DND-41 (cell line): Measurements from ENCODE around the gene NXPE1.

Experiments used
- ATAC-seq: fragments of 200-7000 bp; cut with Tn5 transposase; 3 replicates; pipeline ENCODE4 v1.9.1; 2021; ENCODE audit warnings: low read depth; ENCODE audit not compliant: insufficient read depth
- DNase-seq: peaks from one replicate; pipeline ENCODE4 v3.0.0-alpha.2; 2020
- H2AFZ ChIP-seq: 2 replicates; pipeline ENCODE4 v1.6.0; 2012; ENCODE audit warnings: low read depth, low read length
- H3K27ac ChIP-seq: 2 replicates; pipeline ENCODE4 v1.5.1; 2012; ENCODE audit warnings: low read length, inconsistent platforms
- H3K27me3 ChIP-seq: fragments of 200-600 bp; sonication (generic); 2 replicates; pipeline ENCODE4 v1.6.0; 2012; ENCODE audit warnings: low read length, mild to moderate bottlenecking, inconsistent platforms; ENCODE audit not compliant: insufficient read depth, poor library complexity
- H3K36me3 ChIP-seq: 2 replicates; pipeline ENCODE4 v1.5.1; 2012; ENCODE audit warnings: low read length, inconsistent platforms; ENCODE audit not compliant: insufficient read depth
- H3K4me1 ChIP-seq: 2 replicates; pipeline ENCODE4 v1.5.1; 2012; ENCODE audit warnings: mild to moderate bottlenecking, low read length; ENCODE audit not compliant: insufficient read depth
- H3K4me2 ChIP-seq: 2 replicates; pipeline ENCODE4 v1.6.0; 2012; ENCODE audit warnings: mild to moderate bottlenecking, moderate library complexity, low read length, inconsistent platforms; ENCODE audit not compliant: insufficient read depth
- H3K4me3 ChIP-seq, 2 experiments: fragments of 200-600 bp in 1 of 2; shearing (Covaris generic) in 1 of 2; 2 replicates each; pipeline ENCODE4 v1.5.1; 2012 to 2016; ENCODE audit warnings: inconsistent platforms in 2 of 2, low read length in 2 of 2, mild to moderate bottlenecking in 2 of 2, low read depth in 1 of 2, moderate library complexity in 1 of 2
- H3K79me2 ChIP-seq: 2 replicates; pipeline ENCODE4 v1.6.0; 2012; ENCODE audit warnings: low read length, inconsistent platforms; ENCODE audit not compliant: insufficient read depth
- H3K9ac ChIP-seq: 2 replicates; pipeline ENCODE4 v1.6.0; 2012; ENCODE audit warnings: low read depth, mild to moderate bottlenecking, inconsistent platforms, low read length, moderate library complexity
- H3K9me3 ChIP-seq: 2 replicates; pipeline ENCODE4 v1.5.1; 2012; ENCODE audit warnings: low read length, moderate library complexity, mild to moderate bottlenecking, inconsistent platforms; ENCODE audit not compliant: insufficient read depth, severe bottlenecking
- H4K20me1 ChIP-seq: 2 replicates; pipeline ENCODE4 v1.6.0; 2012; ENCODE audit warnings: low read length; ENCODE audit not compliant: insufficient read depth
- EZH2 ChIP-seq: IDR thresholded peaks from 3 replicates; pipeline ENCODE4 v1.6.1; 2012; ENCODE audit warnings: borderline replicate concordance, low read depth, mild to moderate bottlenecking, moderate library complexity, low read length, inconsistent platforms; ENCODE audit not compliant: severe bottlenecking
- TF ChIP-seq, protein P1 (sequence below): IDR thresholded peaks from 2 replicates; pipeline ENCODE4 v1.5.1; 2012; ENCODE audit warnings: borderline replicate concordance, low read length, moderate library complexity, mild to moderate bottlenecking; ENCODE audit not compliant: poor library complexity, severe bottlenecking; ENCODE audit errors: extremely low read depth

Gene NXPE1

DNA sequence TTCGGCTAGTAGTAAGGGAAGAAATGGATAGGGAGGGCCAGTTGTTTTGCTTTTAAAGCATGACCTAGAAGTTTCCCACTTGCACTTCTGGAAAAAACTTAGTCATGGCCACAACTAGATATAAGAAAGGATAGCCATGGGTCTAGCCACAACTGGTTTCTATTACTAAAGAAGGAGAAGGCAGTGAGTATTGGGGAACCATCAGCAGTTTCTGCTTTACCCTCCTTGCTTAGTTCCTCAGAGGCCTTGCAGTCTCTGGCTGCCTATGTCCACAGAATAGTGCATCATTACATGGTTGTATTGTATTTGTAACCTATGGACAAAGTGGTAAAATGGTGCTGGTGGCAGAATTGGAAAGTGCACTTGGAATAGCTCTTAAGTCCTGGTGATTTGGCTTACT, 35.6 kb downstream of the NXPE1 start:
- Histone ChIP-seq H3K4me2 (no peak overlapping the region), H3K4me3 (no peak overlapping the region), H3K4me1 (no peaks in the 10 kb centered on the region), H3K79me2 (no peaks in the 10 kb centered on the region), H3K27me3 (no peaks in the 10 kb centered on the region), H3K36me3 (no peaks in the 10 kb centered on the region), H3K9ac (no peak overlapping the region), H4K20me1 (no peaks in the 10 kb centered on the region), H2AFZ (no peak overlapping the region), H3K9me3 (peaks cover 13% of the 10 kb centered on the region), H3K27ac (no peak overlapping the region)
- TF ChIP-seq EZH2: no peak
- TF ChIP-seq, protein P1, sequence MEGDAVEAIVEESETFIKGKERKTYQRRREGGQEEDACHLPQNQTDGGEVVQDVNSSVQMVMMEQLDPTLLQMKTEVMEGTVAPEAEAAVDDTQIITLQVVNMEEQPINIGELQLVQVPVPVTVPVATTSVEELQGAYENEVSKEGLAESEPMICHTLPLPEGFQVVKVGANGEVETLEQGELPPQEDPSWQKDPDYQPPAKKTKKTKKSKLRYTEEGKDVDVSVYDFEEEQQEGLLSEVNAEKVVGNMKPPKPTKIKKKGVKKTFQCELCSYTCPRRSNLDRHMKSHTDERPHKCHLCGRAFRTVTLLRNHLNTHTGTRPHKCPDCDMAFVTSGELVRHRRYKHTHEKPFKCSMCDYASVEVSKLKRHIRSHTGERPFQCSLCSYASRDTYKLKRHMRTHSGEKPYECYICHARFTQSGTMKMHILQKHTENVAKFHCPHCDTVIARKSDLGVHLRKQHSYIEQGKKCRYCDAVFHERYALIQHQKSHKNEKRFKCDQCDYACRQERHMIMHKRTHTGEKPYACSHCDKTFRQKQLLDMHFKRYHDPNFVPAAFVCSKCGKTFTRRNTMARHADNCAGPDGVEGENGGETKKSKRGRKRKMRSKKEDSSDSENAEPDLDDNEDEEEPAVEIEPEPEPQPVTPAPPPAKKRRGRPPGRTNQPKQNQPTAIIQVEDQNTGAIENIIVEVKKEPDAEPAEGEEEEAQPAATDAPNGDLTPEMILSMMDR: no peak
- no peak for ATAC-seq
- no peak for DNase-seq

GRCh38 chr11:114522818-114523217, 36.9 kb downstream of the NXPE1 start:
- no peak overlapping the region for H2AFZ ChIP-seq
- TF ChIP-seq, protein P1: no peak
- TF ChIP-seq EZH2: no peak
- H3K36me3 ChIP-seq: no peaks in the 10 kb centered on the region
- no peak overlapping the region for H3K27ac ChIP-seq
- ATAC-seq (no peak), DNase-seq (no peak)
- no peak overlapping the region for H3K4me3 ChIP-seq
- peaks cover 13% of the 10 kb centered on the region for H3K9me3 ChIP-seq
- H3K9ac ChIP-seq: no peak overlapping the region
- no peaks in the 10 kb centered on the region for H3K79me2 ChIP-seq
- no peaks in the 10 kb centered on the region for H3K27me3 ChIP-seq
- H3K4me2 ChIP-seq: no peak overlapping the region
- no peaks in the 10 kb centered on the region for H3K4me1 ChIP-seq
- no peaks in the 10 kb centered on the region for H4K20me1 ChIP-seq

GRCh38 chr11:114511538-114511937, 48.1 kb downstream of the NXPE1 start:
- Histone ChIP-seq H3K27me3 (no peaks in the 10 kb centered on the region), H3K4me2 (no peak overlapping the region), H2AFZ (no peak overlapping the region), H3K36me3 (no peaks in the 10 kb centered on the region), H3K9me3 (no peaks in the 10 kb centered on the region), H3K27ac (no peak overlapping the region), H3K4me1 (no peaks in the 10 kb centered on the region), H3K79me2 (no peaks in the 10 kb centered on the region), H4K20me1 (no peaks in the 10 kb centered on the region), H3K9ac (no peak overlapping the region), H3K4me3 (no peak overlapping the region)
- DNase-seq (no peak), ATAC-seq (no peak)
- TF ChIP-seq, protein P1: no peak
- TF ChIP-seq EZH2: no peak

GRCh38 chr11:114511079-114511478, 48.6 kb downstream of the NXPE1 start:
- DNase-seq (no peak), ATAC-seq (no peak)
- Histone ChIP-seq H2AFZ (no peak overlapping the region), H3K4me2 (no peak overlapping the region), H3K4me3 (no peak overlapping the region), H3K9me3 (no peaks in the 10 kb centered on the region), H3K4me1 (no peaks in the 10 kb centered on the region), H3K27me3 (no peaks in the 10 kb centered on the region), H3K36me3 (no peaks in the 10 kb centered on the region), H3K27ac (no peak overlapping the region), H4K20me1 (no peaks in the 10 kb centered on the region), H3K9ac (no peak overlapping the region), H3K79me2 (no peaks in the 10 kb centered on the region)
- TF ChIP-seq, protein P1: no peak
- TF ChIP-seq EZH2: no peak
